Immature natural killer cell (primary cell): ENCODE measurements around the gene WNT11. TPM values are rescaled to one million over a fixed set of nuclear protein-coding genes. Genes with fewer than 3 reads are reported as not detected.

ENCODE experiments used
- DNase-seq, 3 donors: peaks; one replicate each; pipeline ENCODE4 v3.0.0; 2022; ENCODE audit warnings: mixed read lengths in 1 of 3
- H3K27ac Mint-ChIP-seq, 6 donors: one replicate each; pipeline ENCODE4 v1.8.0; 2020; ENCODE audit warnings: mixed read lengths in 6 of 6, mild to moderate bottlenecking in 5 of 6, inconsistent platforms in 4 of 6, moderate library complexity in 3 of 6
- H3K27me3 Mint-ChIP-seq, 3 donors: one replicate each; pipeline ENCODE4 v1.8.0; 2020 to 2021; ENCODE audit warnings: low read depth in 3 of 3, mild to moderate bottlenecking in 3 of 3, mixed read lengths in 3 of 3, moderate library complexity in 3 of 3, inconsistent platforms in 1 of 3
- H3K36me3 Mint-ChIP-seq, 3 donors: one replicate each; pipeline ENCODE4 v1.8.0; 2020; ENCODE audit warnings: mixed read lengths in 3 of 3, inconsistent platforms in 2 of 3, mild to moderate bottlenecking in 2 of 3
- H3K4me1 Mint-ChIP-seq, 2 donors: one replicate each; pipeline ENCODE4 v1.8.0; 2020; ENCODE audit warnings: inconsistent platforms in 2 of 2, mild to moderate bottlenecking in 2 of 2, mixed read lengths in 2 of 2, moderate library complexity in 1 of 2
- H3K4me3 Mint-ChIP-seq, 5 donors: one replicate each; pipeline ENCODE4 v1.8.0; 2020; ENCODE audit warnings: mild to moderate bottlenecking in 5 of 5, mixed read lengths in 5 of 5, inconsistent platforms in 3 of 5, moderate library complexity in 3 of 5
- H3K9me3 Mint-ChIP-seq, 6 donors: one replicate each; pipeline ENCODE4 v1.8.0; 2020; ENCODE audit warnings: mild to moderate bottlenecking in 6 of 6, mixed read lengths in 6 of 6, inconsistent platforms in 4 of 6, moderate library complexity in 3 of 6
- polyA plus RNA-seq, 3 donors: library from polyadenylated mRNA; unstranded; fragments of 300-500 nt; fragmentation: Illumina TruSeq; gene quantifications; one replicate each; pipeline ENCODE4 v1.2.3, GENCODE V29; 2021

WNT11 gene
- polyA plus RNA-seq, 3 donors from 2014 or later: 0.78 to 2.4 (median 1.4) TPM

DNA sequence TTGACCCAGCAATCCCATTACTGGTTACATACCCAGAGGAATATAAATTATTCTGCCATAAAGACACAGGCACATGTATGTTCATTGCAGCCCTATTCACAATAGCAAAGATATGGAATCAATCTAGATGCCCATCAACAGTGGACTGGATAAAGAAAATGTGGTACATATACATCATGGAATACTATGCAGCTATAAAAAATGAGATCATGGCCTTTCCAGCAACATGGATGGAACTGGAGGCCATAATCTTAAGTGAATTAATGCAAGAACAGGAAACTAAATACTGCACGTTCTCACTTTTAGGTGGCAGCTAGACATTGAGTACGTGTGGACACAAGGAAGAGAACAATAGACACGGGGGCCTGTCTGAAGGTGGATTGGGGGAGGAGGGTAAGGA is 15.1 kb upstream of the WNT11 start:
- no peak overlapping the region for H3K27ac Mint-ChIP-seq
- no peaks in the 10 kb centered on the region for H3K9me3 Mint-ChIP-seq
- no peaks in the 10 kb centered on the region for H3K4me1 Mint-ChIP-seq
- no peak for DNase-seq
- no peaks in the 10 kb centered on the region for H3K36me3 Mint-ChIP-seq
- H3K4me3 Mint-ChIP-seq: no peak overlapping the region
- H3K27me3 Mint-ChIP-seq: peaks cover 2 to 3% (median 3%) of the 10 kb centered on the region in 3 donors

DNA sequence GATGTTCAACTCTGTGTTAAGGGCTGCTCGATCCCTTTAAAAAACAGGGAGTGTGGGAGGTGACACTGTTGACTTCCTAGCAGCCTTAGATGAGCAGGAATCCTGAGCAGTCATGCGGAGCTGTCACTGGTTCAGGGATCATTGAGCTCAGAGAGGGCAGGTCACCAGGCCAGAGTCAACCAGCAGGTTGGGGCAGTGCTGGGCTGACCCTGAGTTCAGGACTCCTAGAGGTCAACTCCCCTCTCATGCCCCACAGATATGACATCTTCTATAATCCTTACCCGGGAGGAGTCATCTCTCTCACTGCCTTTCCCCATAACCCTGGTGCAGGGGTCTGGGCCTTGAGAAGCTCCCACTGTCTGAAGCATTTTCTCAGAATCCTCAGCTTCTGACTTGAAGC is 12.9 kb upstream of the WNT11 start:
- no peaks in the 10 kb centered on the region for H3K9me3 Mint-ChIP-seq
- no peak for DNase-seq
- H3K27me3 Mint-ChIP-seq: peaks cover 3 to 4% (median 4%) of the 10 kb centered on the region in 3 donors
- no peaks in the 10 kb centered on the region for H3K4me1 Mint-ChIP-seq
- H3K4me3 Mint-ChIP-seq: no peak overlapping the region
- H3K27ac Mint-ChIP-seq: no peak overlapping the region
- H3K36me3 Mint-ChIP-seq: no peaks in the 10 kb centered on the region

DNA sequence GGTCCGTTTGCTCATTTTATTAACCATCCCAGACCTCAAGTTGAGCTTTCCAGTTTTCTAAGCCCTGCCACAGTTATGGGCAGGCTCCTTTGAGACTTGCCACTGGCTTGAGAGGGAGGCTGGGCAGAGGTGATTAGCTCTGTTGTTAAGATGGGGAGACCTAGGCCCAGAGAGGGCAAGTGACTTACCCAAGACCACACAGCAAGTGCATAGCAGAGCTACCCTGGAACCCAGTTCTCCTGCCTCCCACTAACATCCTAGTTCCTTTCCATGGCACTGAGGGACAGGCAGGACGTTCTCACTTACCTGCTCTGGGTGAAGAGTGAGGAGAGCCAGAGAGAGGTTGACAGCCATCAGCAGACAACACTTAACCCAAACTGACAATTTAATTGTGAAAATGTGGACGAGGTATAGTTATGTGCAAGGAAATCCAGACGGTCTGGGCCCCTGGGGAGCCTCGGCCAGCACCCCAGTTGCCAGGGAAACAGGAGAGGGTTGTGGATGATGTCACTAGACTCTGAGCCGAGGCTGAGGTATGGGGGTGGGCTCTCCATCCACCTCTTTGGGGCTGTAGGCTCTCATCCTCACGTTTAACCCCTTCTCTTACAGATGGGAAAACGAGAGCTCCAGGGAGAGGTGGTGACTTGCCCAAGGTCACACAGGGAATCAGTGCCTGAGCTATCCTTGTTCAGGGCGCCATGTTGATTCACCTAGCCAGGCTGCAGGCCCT is 12.3 kb upstream of the WNT11 start:
- H3K36me3 Mint-ChIP-seq: no peaks in the 10 kb centered on the region
- DNase-seq: no peak
- H3K4me3 Mint-ChIP-seq: no peak overlapping the region
- H3K4me1 Mint-ChIP-seq: no peaks in the 10 kb centered on the region
- no peak overlapping the region for H3K27ac Mint-ChIP-seq
- H3K27me3 Mint-ChIP-seq: peaks cover 3 to 5% (median 4%) of the 10 kb centered on the region in 3 donors
- no peaks in the 10 kb centered on the region for H3K9me3 Mint-ChIP-seq

GRCh38 chr11:76217653-76218160 is 11.4 kb upstream of the WNT11 start:
- H3K27ac Mint-ChIP-seq: no peak overlapping the region
- peaks cover 2 to 6% (median 3%) of the 10 kb centered on the region in 3 donors for H3K27me3 Mint-ChIP-seq
- no peaks in the 10 kb centered on the region for H3K4me1 Mint-ChIP-seq
- H3K9me3 Mint-ChIP-seq: no peaks in the 10 kb centered on the region
- DNase-seq: no peak
- no peaks in the 10 kb centered on the region for H3K36me3 Mint-ChIP-seq
- no peak overlapping the region for H3K4me3 Mint-ChIP-seq

DNA sequence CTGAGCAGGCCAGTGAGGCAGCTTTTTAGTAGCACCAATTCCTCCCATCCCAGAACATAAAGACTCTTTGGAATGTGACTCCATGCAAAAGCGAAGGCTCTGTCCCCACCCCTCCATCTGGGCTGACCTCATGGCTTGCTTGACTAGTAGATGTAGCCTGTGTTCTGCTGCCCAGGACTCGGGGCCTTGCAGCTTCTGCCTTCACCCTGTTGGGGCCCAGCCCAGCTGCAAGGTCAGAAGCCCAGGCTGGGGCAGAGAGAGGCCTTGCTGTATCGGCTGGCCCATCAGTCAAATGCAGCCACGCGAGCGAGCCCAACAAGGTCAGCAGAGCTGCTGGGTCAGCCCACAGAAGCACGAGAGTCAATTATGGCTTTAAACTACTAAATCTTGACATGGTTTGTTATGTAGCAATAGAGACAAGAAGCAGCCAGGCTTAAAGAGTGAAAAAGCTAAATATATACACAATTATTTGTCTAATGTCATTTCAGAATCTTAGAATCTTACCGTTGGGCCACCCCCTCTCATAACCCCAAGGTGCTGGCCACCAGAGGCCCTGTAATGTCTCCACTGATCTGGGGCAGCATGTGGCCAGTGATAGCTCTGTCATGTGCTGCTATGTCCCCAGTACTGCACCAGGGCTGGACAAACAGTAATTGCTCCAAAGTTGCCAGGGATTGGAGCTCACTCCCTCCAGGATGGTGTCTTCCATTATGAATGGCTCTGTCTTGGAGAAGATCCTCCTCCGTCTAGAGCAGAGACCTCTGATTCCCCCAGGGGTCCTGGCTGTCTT is 10.4 kb upstream of the WNT11 start:
- Mint-ChIP-seq H3K9me3 (no peaks in the 10 kb centered on the region), H3K4me1 (no peaks in the 10 kb centered on the region), H3K27ac (peak overlapping the region in 1 of 6 donors; percentile 48), H3K36me3 (no peaks in the 10 kb centered on the region), H3K4me3 (no peak overlapping the region), H3K27me3 (peaks cover 4 to 8% (median 5%) of the 10 kb centered on the region in 3 donors)
- DNase-seq: no peak

GRCh38 chr11:76215941-76216340 is 9.6 kb upstream of the WNT11 start:
- Mint-ChIP-seq H3K27me3 (peaks cover 5 to 9% (median 8%) of the 10 kb centered on the region in 3 donors), H3K4me1 (peaks cover 0 to 1% of the 10 kb centered on the region in 2 donors), H3K4me3 (no peak overlapping the region), H3K9me3 (no peaks in the 10 kb centered on the region), H3K27ac (no peak overlapping the region), H3K36me3 (no peaks in the 10 kb centered on the region)
- no peak for DNase-seq

DNA sequence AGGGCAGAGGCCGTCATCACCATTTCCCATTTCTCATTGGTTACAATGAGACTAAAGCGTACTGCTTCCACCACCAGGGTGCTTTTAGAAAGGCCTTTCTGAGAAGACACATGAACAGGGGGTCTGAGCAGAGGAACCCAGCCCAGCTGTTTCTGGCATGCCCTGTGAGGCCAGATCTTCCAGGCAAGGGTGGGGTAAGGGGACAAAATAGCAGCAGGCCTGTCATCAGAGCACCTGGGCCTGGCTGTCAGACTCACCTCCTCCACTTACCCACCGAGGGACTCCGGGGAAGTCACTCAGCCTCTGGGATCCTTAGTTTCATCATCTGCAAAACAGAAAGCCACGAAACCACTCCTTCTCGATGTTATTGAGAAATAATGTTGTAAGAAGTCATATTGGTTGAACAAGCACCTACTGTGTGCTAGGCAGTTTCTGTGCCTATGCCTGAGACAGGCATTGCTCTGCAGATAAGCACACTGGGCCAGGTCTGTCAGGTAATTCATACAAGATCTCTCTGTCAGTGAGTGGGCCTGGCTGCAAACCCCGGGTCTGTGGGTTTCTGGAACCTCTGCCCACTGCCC is 8.8 kb upstream of the WNT11 start:
- no peak for DNase-seq
- Mint-ChIP-seq H3K9me3 (no peaks in the 10 kb centered on the region), H3K27me3 (peaks cover 4 to 13% (median 8%) of the 10 kb centered on the region in 3 donors), H3K4me3 (no peak overlapping the region), H3K27ac (no peak overlapping the region), H3K4me1 (peaks cover 0 to 3% of the 10 kb centered on the region in 2 donors), H3K36me3 (no peaks in the 10 kb centered on the region)

DNA sequence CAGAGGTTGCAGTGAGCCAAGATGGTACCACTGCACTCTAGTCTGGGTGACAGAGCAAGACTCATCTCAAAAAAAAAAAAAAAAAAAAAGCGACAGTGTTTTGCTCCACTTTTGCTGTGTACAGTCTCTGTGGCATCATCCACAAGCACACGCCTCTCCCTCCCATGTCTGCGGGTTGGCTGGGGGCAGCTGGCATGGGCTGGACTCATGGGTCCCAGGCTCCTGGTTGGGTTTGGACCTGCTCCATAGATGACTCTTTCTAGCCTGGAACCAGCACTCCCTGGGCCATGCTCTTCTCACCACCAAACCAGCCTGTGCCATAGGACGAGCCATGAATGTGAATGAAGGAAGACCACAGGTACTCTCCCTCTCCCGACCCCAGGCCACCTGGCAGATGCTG is 7.9 kb upstream of the WNT11 start:
- no peak overlapping the region for H3K27ac Mint-ChIP-seq
- no peaks in the 10 kb centered on the region for H3K9me3 Mint-ChIP-seq
- H3K27me3 Mint-ChIP-seq: peaks cover 2 to 13% (median 8%) of the 10 kb centered on the region in 3 donors
- H3K4me1 Mint-ChIP-seq: peaks cover 0 to 3% of the 10 kb centered on the region in 2 donors
- DNase-seq: no peak
- no peaks in the 10 kb centered on the region for H3K36me3 Mint-ChIP-seq
- no peak overlapping the region for H3K4me3 Mint-ChIP-seq

GRCh38 chr11:76212086-76213035 is 6.1 kb upstream of the WNT11 start:
- no peak overlapping the region for H3K27ac Mint-ChIP-seq
- no peaks in the 10 kb centered on the region for H3K9me3 Mint-ChIP-seq
- H3K36me3 Mint-ChIP-seq: no peaks in the 10 kb centered on the region
- H3K27me3 Mint-ChIP-seq: peaks cover 4 to 16% (median 6%) of the 10 kb centered on the region in 3 donors
- H3K4me3 Mint-ChIP-seq: peak overlapping the region in 1 of 5 donors; percentile 30
- H3K4me1 Mint-ChIP-seq: peaks cover 6 to 8% of the 10 kb centered on the region in 2 donors
- no peak for DNase-seq

DNA sequence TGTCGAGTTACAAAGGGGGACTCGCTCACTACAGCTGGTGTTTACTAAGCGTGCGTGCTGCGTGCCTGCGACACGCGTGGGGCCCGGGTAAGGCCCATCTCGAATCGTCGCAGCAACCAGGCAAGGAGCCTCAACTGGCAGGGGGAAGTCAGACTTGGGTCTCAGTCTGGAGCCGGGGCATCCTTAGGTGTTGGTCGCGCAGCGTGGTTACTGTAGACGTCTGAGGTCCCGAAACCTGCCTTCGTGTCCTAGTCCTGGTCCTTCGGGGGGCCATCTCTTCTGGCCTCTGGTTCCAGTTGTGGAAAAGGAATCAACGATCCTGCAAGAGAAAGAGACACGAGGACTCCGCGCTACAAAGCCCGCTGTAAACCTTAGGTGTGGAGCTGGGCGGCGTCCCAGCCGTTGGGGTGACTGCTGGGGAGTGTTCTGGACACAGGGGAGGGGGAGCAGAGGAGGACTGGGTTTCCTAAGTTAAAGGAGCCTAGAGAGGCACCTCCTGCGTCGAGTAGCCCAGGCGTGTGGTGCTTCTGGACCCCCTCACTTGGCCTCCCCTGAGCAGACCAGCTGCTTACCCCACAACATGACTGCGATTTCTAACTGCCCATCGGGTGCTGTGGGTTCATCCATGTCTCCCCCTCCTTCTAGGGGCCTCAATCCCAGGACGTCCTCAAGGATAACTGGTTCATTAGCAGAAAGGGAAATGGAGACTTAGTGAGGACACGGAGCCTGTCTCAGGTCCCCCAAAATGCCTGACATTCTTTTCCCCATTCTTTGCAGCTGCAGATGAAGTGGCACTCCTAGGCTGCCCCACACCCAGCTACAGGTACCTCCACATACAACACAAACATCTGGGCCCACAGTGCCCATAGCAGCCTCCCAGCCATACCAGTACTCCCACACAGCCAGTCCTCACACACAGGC is 4.9 kb upstream of the WNT11 start:
- no peaks in the 10 kb centered on the region for H3K9me3 Mint-ChIP-seq
- peak overlapping the region in 4 of 5 donors; percentile 47 to 68 (median 62) for H3K4me3 Mint-ChIP-seq
- H3K36me3 Mint-ChIP-seq: no peaks in the 10 kb centered on the region
- H3K27ac Mint-ChIP-seq: no peak overlapping the region
- peaks cover 15% of the 10 kb centered on the region in 2 donors for H3K4me1 Mint-ChIP-seq
- no peak for DNase-seq
- H3K27me3 Mint-ChIP-seq: peaks cover 6 to 21% (median 10%) of the 10 kb centered on the region in 3 donors

- peaks cover 12 to 19% (median 14%) of the 10 kb centered on the region in 3 donors for H3K27me3 Mint-ChIP-seq
- no peaks in the 10 kb centered on the region for H3K9me3 Mint-ChIP-seq
- no peak overlapping the region for H3K27ac Mint-ChIP-seq
- H3K36me3 Mint-ChIP-seq: no peaks in the 10 kb centered on the region
- peak overlapping the region; percentile 12 to 68 (median 63) for H3K4me3 Mint-ChIP-seq
- H3K4me1 Mint-ChIP-seq: peaks cover 21% of the 10 kb centered on the region in 2 donors
- DNase-seq: peak in 2 of 3 donors; percentile 11 to 28
Observed at GRCh38 chr11:76209973-76210930, 4.0 kb upstream of the WNT11 start.
